ENCODE results near the gene ST6GALNAC4.
A peak's percentile ranks its signal among the peaks of the same experiment; 100 is the strongest.

The ST6GALNAC4 gene

DNA sequence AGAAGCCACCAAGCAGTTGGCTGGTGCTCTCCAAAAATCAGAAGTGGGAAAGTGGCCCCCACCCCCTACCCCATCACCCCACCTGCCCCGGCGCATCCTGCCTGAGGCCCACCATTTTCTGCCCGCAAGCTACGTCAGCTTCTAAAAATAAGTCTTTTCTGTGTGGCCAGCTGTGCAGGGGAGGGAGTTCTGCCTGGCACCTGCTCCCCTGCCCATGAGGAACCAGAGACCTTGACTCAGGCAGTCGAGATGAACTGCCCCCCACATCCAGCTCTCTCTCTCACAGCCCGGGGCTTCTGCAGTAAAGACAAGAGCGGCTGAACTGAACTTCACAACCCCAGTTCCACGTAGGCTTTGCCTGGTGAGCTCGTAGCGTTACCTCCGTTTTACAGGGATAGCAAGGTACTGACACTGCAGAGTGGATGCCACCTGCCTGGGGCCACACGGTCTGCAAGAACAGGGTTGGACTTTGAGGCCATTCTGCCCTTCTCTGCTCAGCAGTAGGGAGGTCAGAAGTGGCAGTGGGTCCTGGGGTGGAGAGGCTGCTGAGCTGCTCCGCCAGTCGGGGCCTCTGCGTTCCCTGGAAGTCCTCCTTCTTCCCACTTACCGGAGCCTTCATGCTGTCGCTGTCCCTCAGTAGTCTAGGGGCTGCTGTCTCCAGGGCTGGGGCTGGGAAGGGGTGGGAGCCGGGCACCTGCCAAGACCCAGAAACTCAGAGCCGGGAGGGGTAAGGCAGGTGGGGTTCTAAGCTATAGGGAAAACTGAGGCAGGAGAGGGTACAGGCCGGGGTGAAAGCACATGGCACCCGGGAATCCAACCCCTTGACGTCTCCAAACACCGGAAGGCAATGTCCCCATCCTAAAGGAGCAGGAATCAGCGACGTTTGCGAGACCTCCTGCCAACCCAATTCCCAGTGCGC lies 781 bp downstream of the ST6GALNAC4 start:
- peak overlapping the region; percentile 50 for H3K4me3 ChIP-seq (ENCODE audit: low read depth, low read length)

DNA sequence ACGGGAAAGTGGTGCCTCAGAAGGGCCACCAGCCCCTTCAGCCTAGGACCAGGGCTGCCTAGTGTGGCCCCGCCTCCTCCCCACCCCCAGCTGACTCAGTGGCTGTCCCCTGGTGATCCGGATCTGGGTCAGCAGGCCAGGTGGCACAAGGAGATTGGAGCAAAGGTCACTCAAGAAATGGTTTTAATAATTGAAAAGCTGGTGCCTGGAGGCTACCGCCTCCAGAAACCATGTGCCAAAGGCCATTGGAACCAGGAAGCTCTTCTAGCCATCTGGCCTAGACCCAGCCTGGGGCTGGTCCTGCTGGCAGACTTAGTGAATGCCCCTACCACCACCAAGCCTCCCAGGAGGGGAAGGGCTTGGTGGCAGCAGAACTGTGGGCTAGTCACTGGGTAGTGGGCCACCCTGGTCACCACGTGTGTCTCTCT lies 1.5 kb downstream of the ST6GALNAC4 start:
- H3K4me3 ChIP-seq (ENCODE audit: low read depth, low read length), result no peak overlapping the region

DNA sequence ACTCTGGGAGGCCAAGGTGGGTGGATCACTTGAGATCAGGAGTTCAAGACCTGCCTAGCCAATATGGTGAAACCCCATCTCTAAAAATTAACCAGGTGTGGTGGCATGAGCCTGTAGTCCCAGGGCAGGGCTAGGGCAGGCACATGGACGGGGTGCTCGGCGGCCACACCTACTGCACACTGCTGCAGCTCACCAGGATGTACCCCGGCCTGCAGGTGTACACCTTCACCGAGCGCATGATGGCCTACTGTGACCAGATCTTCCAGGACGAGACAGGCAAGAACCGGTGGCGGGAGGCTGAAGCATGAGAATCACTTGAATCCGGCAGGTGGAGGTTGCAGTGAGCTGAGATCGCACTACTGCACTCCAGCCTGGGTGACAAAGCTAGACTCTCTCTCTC lies 3.2 kb downstream of the ST6GALNAC4 start:
- H3K4me3 ChIP-seq (ENCODE audit: low read depth, low read length), result no peak overlapping the region

DNA sequence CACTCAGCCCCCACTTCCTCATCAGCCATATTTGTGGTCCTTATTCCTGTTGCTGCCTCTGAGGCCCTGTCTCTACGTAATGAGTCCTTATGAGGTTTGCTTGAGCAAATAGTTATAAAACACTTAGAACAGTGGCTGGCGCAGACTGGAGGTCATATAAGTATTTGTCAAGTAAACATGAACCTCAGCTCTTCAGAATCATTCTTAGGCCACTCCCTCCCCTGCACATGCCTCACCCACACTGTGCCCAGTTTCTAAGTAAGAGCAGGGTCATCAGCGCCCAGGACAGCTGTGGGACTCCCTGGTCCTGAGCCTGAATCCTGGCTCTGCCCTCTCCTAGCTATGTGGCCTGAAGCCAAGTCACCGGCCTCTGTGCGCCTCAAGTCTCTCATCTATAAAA lies 4.0 kb downstream of the ST6GALNAC4 start:
- H3K4me3 ChIP-seq (ENCODE audit: low read depth, low read length), result no peak overlapping the region

DNA sequence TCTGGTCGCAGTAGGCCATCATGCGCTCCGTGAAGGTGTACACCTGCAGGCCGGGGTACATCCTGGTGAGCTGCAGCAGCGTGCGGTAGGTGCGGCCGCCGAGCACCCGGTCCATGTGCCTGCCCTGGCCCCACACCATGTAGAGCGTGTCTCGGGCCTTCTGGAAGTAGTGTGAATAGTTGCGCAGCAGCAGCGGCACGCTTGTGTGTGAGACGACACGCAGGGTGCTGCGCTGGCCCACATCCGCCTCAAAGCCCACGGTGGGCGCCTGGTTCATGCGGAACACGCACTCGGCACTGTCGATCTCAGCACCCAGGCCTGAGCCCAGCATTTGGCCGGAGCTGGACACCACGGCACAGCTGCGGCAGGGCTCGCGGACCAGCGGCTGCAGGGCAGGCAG lies 4.5 kb downstream of the ST6GALNAC4 start:
- no peak overlapping the region for H3K4me3 ChIP-seq (ENCODE audit: low read depth, low read length)

DNA sequence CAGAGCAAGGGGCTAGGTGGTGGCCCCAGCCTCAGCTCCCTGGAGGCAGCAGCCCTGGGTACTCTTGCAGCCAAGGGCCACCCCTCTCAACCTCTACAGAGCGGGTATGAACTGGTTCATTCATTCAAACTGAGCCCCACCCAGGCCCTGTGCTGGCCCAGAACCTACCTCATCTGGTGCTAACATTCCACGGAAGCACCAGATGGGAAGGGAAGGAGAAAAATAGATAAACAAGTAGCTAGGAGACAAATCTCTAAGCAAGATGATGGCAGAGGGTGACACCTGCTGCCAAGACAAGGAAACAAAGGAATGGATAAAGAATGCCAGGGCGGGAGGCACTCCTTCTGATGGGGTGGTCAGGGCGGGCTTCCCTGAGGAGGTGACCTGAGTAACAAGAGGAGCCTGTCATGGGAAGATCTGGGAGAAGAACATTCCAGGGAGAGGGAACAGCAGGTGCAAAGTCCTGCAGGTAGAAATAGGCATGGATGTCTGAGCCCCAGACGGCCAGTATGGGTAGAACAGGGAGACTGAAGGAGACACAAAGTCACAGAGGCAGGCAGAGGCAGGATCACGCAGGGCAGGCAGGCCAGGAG lies 6.1 kb downstream of the ST6GALNAC4 start:
- H3K4me3 ChIP-seq (ENCODE audit: low read depth, low read length), result no peak overlapping the region

DNA sequence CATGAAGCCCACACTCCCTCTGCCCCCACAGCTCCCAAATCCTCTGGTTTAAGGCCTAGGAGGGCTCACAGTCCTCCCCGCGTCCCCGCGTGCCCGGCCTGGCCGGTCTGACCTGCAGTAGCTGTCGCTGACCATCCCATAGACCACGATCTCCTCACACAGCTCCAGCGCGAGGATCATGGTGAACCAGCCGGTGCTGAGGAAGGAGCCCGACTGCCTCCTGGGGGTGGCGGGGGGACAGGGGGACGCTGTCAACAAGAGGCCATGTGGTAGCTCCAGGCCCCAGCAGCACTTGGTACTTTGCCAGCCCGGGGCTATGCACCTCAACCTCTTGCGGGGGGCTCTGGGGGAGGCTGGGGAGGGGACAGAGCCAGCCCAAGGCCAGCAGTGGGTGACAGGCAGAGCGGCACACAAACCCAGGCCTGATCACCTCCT lies 7.0 kb downstream of the ST6GALNAC4 start:
- no peak overlapping the region for H3K4me3 ChIP-seq (ENCODE audit: low read depth, low read length)

DNA sequence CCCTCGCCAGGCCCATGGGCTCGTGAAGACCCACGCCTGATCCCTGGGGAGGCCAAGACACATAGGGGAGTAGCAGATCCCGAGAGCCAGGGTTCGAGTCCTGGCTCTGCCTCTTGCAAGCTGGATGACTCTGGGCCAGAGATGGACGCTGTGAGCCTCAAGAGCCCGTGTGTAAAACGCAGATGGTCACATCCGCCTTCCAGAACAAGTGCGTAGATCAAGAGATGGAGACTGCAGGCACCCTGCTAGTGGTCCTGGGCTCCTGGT lies 8.2 kb downstream of the ST6GALNAC4 start:
- H3K4me3 ChIP-seq (ENCODE audit: low read depth, low read length), result no peak overlapping the region

DNA sequence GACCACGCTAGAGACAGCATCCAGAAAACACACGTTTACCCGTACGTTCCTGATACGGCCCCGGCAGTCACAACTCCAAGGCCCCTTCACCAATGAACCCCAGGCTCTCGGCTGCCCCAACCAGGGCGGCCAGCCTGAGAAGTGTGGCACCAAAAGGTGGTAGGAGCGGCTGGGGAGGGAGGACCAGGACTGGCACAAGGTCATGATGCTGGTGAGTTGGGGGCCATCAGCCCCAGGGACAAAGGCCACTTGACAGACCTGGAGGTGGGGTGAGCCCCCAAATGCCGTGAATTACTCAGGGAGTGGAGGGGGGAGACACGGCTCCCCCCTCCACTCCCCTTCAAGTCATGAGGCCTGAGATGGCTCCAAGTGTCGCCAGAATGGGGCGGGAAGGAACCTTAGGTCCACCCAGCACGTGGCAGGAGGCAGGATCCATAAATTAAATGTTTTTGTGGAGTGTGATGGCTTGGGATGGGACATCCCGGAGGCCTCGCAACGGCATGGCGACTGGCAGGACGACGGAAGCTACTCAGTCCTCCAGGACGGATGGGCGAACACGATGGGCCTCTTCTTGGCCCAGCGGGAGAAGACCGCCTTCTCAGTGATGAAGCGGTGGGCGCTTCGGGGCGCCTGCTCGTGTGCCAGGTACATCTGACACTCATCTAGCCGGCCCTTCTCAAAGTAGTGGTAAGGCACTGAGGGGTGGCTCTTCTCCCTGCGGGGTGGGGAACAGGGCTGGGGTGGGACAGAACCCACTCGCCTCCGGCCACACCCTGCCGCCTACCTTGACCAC lies 8.8 kb downstream of the ST6GALNAC4 start:
- H3K4me3 ChIP-seq (ENCODE audit: low read depth, low read length), result no peak overlapping the region

DNA sequence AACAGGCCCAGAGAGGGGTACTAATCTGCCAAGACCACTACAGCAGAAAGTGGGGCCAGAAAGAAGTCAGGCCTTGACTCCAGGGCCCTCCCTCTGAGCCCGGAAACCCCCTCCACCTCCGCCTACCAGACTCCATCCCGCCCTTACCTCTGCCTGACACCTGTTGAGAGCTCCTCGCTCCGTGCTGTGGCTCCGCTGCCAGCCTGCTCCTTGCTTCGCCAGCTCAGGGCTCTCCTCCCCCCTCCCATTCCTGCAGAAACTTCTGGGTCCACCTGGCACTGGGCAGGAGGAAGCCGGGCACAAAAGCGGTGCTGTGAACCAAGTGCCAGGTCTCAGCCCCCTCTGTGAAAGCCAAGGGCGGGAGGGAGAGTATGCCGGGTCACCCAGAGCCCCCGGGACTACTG lies 11.1 kb downstream of the ST6GALNAC4 start:
- H3K4me3 ChIP-seq (ENCODE audit: low read depth, low read length), result no peak overlapping the region

DNA sequence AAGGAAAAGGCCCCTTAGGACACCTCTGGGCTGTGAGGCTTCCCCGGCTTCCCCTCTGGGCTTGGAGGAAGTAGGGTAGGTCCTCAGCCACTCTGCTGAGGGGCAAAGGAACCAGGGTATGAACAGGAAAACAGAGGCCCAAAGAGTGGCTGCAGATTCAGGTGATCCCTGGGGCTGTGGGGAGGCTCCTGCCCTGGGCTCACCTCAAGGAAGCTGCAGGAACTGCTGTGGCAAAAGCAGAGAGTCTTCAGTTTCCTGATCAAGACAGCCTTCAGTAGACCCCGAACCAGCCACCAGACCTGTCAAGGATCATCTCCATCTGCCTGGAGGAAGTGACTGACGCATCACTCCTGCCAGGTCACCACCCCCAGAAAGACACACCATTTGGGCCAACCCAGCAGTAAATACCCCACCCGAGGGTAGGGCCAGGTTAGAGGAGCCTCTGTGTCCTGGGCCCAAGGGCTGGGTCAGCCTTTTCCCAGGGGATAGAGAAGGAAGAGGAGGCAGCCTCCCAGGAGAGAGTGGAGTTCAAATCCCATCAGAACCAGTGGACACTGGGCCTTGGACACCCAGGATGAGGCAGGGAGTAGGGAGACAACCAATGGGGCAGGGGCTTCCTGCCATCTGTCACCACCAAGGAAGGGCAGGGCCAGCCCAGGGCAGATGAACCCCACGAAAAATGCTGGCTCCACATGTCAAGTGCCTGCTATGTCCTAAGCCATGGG lies 11.7 kb downstream of the ST6GALNAC4 start:
- H3K4me3 ChIP-seq (ENCODE audit: low read depth, low read length), result no peak overlapping the region

DNA sequence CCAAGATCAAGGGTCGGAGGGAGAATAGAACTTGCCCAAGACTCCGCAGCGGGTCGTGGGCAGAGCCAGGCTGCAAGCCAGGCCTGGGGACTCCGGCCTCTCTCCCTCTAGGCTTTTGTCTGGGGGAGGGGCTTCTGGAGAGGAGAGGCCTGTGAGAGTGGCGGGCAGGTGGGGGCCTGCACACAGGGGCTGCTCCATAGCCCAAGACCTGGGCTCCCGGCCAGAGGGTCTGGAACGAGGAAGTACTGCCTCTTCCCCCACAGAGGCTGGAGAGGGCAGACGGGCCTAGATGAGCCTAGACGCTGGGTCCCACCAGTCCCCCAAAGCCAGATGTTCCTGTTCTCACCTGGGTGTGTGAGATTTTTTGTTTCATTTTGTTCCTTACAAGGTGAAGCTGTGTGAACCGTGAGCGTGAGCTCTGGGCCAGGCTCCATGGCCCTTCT lies 12.3 kb downstream of the ST6GALNAC4 start:
- H3K4me3 ChIP-seq (ENCODE audit: low read depth, low read length), result no peak overlapping the region

DNA sequence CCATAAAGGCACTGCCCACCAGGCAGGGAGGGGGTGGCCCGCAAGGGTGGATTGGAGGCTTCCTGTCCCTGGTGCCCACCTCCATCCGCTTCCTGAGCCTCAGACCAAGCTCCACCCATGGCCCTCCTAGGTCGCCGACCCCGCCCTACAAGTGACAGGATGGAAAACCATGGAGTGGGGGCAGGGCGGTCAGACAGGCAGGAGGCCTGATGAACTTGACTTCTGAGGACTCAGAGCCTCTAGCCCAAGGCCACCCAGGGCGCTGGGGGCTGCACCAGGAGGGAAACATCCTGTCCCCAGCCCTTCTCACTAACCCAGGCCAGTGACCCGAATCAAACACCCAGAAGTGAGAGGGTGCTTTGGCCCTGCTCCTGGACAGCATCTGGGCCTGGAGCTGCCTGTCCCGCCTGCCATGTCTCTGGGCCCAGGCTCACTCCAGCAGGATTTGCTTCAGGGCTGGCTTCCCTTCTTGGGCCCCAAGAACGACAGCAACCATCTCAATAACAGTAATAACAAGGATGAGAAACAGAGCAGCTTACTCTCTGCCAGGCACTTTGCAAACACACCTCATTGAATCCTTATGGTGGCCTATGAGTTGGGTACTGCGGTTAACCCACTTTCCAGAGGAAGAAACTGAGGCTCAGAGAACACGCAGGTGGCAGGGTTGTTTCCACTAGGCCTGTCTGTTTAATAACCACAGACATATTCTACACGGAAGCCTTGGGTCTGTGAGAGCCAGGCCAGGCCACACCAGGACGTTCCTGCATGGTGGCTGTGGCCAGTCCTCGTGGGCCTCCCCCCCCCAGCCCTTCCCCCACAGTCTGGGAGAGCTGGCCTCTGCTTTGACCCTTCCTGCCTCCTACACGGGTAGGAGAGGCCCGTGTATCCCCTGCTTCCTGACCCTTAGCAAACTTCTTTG lies 13.0 kb downstream of the ST6GALNAC4 start:
- no peak overlapping the region for H3K4me3 ChIP-seq (ENCODE audit: low read depth, low read length)

DNA sequence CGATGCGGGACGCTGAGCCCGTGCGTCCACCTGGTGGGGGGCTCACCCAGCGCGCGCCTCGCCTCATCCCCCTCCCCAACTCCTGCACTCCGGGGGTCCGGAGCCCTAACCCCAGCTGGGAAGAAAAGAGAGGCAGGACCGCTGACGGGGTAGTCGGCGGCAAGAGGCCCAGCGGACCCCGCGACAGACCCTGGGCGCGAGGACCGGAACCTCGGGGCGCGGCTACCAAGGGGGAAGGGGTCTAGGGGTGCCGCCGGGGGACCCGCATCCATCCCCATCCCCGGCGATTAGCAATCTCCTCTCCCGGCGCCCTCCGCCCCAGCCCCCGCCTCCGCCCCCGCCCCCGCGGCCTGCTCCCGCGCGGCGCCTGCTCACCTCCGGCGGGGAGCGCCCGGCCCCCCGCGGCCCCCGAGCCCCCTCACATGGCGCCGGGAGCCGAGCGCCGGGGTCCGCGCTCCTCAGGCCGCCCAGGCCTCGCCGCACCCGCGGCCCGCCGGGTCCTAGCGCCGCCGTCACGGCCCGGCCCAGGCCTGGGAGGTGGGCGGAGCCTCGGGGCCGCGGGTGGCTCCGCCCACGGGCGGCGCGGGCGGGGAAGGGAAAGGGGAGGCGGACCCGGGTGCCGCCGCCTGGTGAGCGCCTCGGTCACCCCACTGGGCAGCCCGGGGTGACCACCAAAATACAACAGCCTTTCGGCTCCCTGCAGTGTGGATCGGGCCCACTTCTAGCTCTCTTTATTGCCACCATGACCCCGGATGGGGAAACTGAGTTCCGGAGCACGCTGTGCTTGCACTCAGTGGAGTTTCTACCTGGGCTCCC lies 17.5 kb downstream of the ST6GALNAC4 start, which contains the start of gene ST6GALNAC6:
ST6GALNAC6 (minus strand) TSS at position 476 of the 816 bp plus-strand sequence. CDS start 1,622 bp downstream, outside the sequence.
- H3K4me3 ChIP-seq (ENCODE audit: low read depth, low read length), result peak within 1 kb of the TSS; percentile 67

DNA sequence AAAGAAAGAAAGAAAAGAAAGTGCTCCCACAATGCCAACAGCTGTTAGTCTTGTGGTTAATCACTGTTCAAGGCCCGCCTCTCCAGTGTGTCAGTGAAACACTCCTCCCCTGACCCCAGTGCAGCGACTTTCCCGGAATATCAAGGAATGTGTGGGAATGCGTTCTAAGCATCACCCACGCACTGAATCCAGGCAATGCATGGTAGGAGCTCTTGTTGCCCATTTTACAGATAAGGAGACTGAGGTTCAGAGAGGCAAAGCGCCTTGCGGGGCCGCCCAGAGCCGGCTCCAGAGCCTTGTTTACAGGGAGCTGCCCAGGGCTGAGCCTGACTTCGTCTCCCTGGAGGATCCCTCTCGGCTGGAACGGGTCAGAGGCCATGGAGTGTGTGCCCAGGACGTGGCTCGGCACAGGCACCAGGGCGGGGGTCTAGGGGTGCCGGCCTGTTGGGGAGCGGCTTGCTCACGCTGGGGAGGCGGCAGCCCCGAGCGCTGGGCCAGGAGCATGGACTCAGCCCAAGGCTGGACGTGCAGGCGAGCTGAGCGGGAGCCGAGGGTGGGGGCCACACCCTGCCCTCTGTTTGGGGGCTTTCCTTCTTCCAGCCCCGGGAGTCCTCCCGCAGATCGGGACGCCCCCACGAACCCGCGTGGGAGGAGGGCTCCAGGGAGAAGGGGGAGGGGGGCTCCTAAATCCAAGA lies 18.3 kb downstream of the ST6GALNAC4 start:
- peak overlapping the region; percentile 67 for H3K4me3 ChIP-seq (ENCODE audit: low read depth, low read length)

DNA sequence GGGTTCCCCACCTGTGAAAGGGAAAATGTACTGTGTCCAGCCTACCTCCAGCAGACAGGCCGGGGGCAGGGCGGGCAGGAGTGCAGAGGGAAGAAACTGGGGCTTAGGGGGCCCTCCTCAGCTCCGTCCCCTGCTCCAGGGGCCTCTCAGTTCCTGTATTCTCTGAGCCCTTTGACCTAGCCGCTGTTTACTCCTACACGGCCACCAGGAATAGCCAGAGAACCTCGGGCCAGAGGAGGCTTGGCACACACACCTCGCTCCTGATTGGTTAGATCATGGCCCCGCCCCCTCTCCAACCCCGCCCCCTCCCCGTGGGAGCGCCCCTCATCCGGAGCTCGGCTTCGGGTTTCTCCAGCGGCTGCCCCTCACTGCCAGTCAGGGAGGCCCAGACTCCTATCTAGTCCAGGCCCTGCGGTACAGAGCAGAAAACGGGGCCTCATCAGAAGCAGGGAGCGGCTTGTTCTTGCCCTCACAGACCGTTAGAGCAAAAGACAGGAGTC lies 19.6 kb downstream of the ST6GALNAC4 start:
- no peak overlapping the region for H3K4me3 ChIP-seq (ENCODE audit: low read depth, low read length)

DNA sequence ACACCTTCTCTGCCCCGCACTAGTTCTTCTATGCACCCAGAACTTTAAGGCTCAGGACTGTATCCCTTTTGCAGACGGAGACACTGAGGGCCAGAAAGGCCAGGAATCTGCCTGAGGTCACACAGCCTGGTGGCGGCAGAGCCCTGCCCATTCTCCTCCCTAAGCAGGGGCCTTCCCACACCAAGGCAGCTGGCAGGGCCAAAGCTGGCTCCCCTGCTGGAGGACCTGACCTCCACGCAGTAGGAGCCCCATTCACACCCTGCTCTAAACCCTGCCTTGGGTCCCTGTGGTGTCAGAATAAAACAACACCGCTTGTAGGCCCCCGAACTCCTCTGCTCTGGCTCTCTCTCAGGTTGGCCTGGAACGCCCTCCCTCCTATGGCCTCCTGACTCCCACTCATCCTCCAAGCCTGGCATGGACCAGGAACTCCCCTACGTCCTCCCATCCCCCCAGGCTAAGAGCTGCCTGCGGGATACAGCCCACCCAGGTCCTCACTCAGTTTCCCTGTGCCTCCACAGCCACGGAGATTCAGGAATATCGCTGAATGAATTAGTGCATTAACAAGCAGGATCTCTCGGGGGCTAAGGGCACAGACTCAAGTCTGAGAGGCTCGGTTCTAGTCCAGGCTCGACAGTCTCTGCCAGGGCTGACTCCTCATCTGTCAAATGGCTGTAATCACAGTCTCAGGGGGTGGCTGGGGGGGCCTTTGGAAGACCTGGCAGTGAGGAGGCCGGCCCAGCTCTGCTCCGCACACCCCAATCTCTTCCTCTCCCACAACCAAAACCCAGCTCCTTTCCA lies 20.2 kb downstream of the ST6GALNAC4 start:
- no peak overlapping the region for H3K4me3 ChIP-seq (ENCODE audit: low read depth, low read length)
